Measurements from ENCODE around the gene ZDHHC7. TPM values are rescaled to one million over a fixed set of nuclear protein-coding genes. Genes with fewer than 3 reads are reported as not detected.

Gene ZDHHC7
- total and polyA plus RNA-seq, 9 of the 15 experiments (the other 6 are each of a cell fraction or from before 2014, with no cell fraction given) = 1.7 to 49.7 (median 37.4) TPM

GRCh38 chr16:84937196-84938005 lies 73.9 kb downstream of the ZDHHC7 start:
- no peak overlapping the region for H3K4me2 ChIP-seq (ENCODE audit: insufficient read depth, low read length)

More at GRCh38 chr16:84937196-84938005, 73.9 kb downstream of the ZDHHC7 start:
- H3K4me1 ChIP-seq (replicated peaks in 1 of 2; ENCODE audit: control insufficient read depth in 2 of 2, insufficient read depth in 2 of 2, low read length in 2 of 2) = peaks cover 0 to 19% of the 10 kb centered on the region in 2 experiments; a peak in 2 of 5 replicates
- H2AFZ ChIP-seq (ENCODE audit: low read depth, low read length) = no peak overlapping the region
- ATAC-seq = no peak
- no peak overlapping the region for H3K27ac ChIP-seq (ENCODE audit: extremely low read depth, low read depth, low read length)
- peak; percentile 95 for TF ChIP-seq RBM25 (IDR thresholded peaks at IDR 0.05; ENCODE audit: low read depth, low read length, severe bottlenecking)
- peak; percentile 93 for TF ChIP-seq ZFP36 (IDR thresholded peaks at IDR 0.05; ENCODE audit: low read depth, low read length, partially characterized antibody)
- TF ChIP-seq THRB (CRISPR knock-in tag; conservative IDR thresholded peaks at IDR 0.05) = no peak
- peak; percentile 76; the same call in 1 of the 2 replicates for TF ChIP-seq SMARCA5 (IDR thresholded peaks at IDR 0.05)
- TF ChIP-seq, protein P1, sequence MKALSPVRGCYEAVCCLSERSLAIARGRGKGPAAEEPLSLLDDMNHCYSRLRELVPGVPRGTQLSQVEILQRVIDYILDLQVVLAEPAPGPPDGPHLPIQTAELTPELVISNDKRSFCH (CRISPR knock-in tag; IDR thresholded peaks at IDR 0.05) = no peak
- TF ChIP-seq, protein P1 (tag; IDR thresholded peaks at IDR 0.05) = no peak
- 0 out of 2 replicates have a peak, but pooled peaks have one; percentile 27 for TF ChIP-seq PTBP1 (IDR thresholded peaks at IDR 0.05; ENCODE audit: low read depth, low read length)
- peak; percentile 83 to 85 for TF ChIP-seq KDM1A (IDR thresholded peaks at IDR 0.05)
- TF ChIP-seq ZNF263 (CRISPR knock-in tag; IDR thresholded peaks at IDR 0.05; ENCODE audit: borderline replicate concordance) = peak; percentile 58
- no peak for TF ChIP-seq ZBTB49 (CRISPR knock-in tag; IDR thresholded peaks at IDR 0.05; ENCODE audit: borderline replicate concordance)
- peak; percentile 94 for TF ChIP-seq BCOR (IDR thresholded peaks at IDR 0.05)
- peak; percentile 51; the same call in 1 of the 2 replicates for TF ChIP-seq HDAC2 (IDR thresholded peaks at IDR 0.05)
- no peak for TF ChIP-seq SFPQ (IDR thresholded peaks at IDR 0.05; ENCODE audit: low read depth, low read length)
- TF ChIP-seq RCOR1 (IDR thresholded peaks at IDR 0.05; ENCODE audit: borderline replicate concordance in 1 of 2, low read depth in 2 of 2, low read length in 2 of 2) = peak in 1 of 2 experiments; percentile 55; a peak in 1 of 4 replicates
- TF ChIP-seq ADNP (tag; IDR thresholded peaks at IDR 0.05) = peak; percentile 75
- POLR2A ChIA-PET = interaction anchor here (0.5 to 0.6 kb wide), 2 partner anchors 24 to 374 kb away, joined by 3 read pairs; no protein-coding TSS in a partner anchor
- H3K9me3 ChIP-seq (replicated peaks; ENCODE audit: control insufficient read depth, insufficient read depth, low read depth, low read length) = no peaks in the 10 kb centered on the region
- BruUV-seq (replicated peaks) = no TSS peak
- H3K9ac ChIP-seq (ENCODE audit: insufficient read depth in 1 of 2, low read depth in 2 of 2, low read length in 2 of 2) = no peak overlapping the region
- intact Hi-C loops (cut with micrococcal nuclease) (no loop called here), in situ Hi-C loops (cut with MboI) (no loop called here)
- no peaks in the 10 kb centered on the region for H4K20me1 ChIP-seq (replicated peaks; ENCODE audit: control insufficient read depth, insufficient read depth, low read length)
- no peaks in the 10 kb centered on the region for H3K79me2 ChIP-seq (ENCODE audit: control insufficient read depth, insufficient read depth, low read length)
- no peak for DNase-seq (ENCODE audit: extremely low read depth in 1 of 4, low spot score in 3 of 4)
- peaks cover 40 to 53% of the 10 kb centered on the region in 2 experiments for H3K27me3 ChIP-seq (ENCODE audit: control insufficient read depth in 2 of 2, insufficient read depth in 2 of 2, low read length in 2 of 2)
- CTCF ChIA-PET (ENCODE audit: low intra/inter-chr PET ratio) = no interaction called here
- FAIRE-seq = peak; percentile 35
- H3K36me3 ChIP-seq (ENCODE audit: control insufficient read depth, insufficient read depth, low read length) = no peaks in the 10 kb centered on the region
- WGBS (ENCODE audit: insufficient coverage, low coverage, missing lambda C conversion rate) = 3% methylated on average over 9 of the region's 9 CpGs
- no peaks in the 10 kb centered on the region for H3K9me1 ChIP-seq (ENCODE audit: control insufficient read depth, insufficient read depth, low read length)
- H3K4me3 ChIP-seq = no peak overlapping the region

All from K562 (cell line).